GM08714 (cell line): ENCODE data around the gene USP33.
"Not testable (repeated sequence)": the region's sequence is repeated elsewhere in the genome, so short reads cannot be mapped to it uniquely, and the experiment has no call there.

ENCODE experiments used
- H3K4me3 ChIP-seq: fragments of 200-500 bp; sonication (Bioruptor generic); 2 replicates; pipeline ENCODE4 v1.5.1; 2014; ENCODE audit warnings: mild to moderate bottlenecking, low read length, inconsistent platforms
- ZNF274 ChIP-seq: IDR thresholded peaks from 2 replicates; pipeline ENCODE4 v1.6.1; 2012; ENCODE audit warnings: mild to moderate bottlenecking, low read depth, low read length

The USP33 gene

GRCh38 chr1:77668924-77669449 lies 90.7 kb downstream of the USP33 start:
- TF ChIP-seq ZNF274 = no peak
- no peak overlapping the region for H3K4me3 ChIP-seq

GRCh38 chr1:77664939-77665516 lies 94.6 kb downstream of the USP33 start:
- no peak overlapping the region for H3K4me3 ChIP-seq
- no peak for TF ChIP-seq ZNF274

GRCh38 chr1:77661696-77662095 lies 98.0 kb downstream of the USP33 start:
- H3K4me3 ChIP-seq = no peak overlapping the region
- no peak for TF ChIP-seq ZNF274

GRCh38 chr1:77659879-77660593 lies 99.6 kb downstream of the USP33 start:
- TF ChIP-seq ZNF274 = no peak
- no peak overlapping the region for H3K4me3 ChIP-seq

GRCh38 chr1:77658271-77658670 lies 101.4 kb downstream of the USP33 start:
- H3K4me3 ChIP-seq = no peak overlapping the region
- no peak for TF ChIP-seq ZNF274

GRCh38 chr1:77655431-77655974 lies 104.1 kb downstream of the USP33 start:
- TF ChIP-seq ZNF274 = no peak
- H3K4me3 ChIP-seq = no peak overlapping the region

- TF ChIP-seq ZNF274 = no peak
- H3K4me3 ChIP-seq = no peak overlapping the region
These were observed 106.6 kb downstream of the USP33 start for GRCh38 chr1:77652970-77653516.

- no peak overlapping the region for H3K4me3 ChIP-seq
- no peak for TF ChIP-seq ZNF274
These were observed 107.4 kb downstream of the USP33 start for GRCh38 chr1:77652268-77652667.

GRCh38 chr1:77649127-77649526 lies 110.5 kb downstream of the USP33 start:
- no peak overlapping the region for H3K4me3 ChIP-seq
- TF ChIP-seq ZNF274 = no peak

- not testable (repeated sequence) for H3K4me3 ChIP-seq
These were observed 113.4 kb downstream of the USP33 start for GRCh38 chr1:77646224-77646623.
